HepG2 (cell line): ENCODE results near the gene ZNF503. TPM values are rescaled to one million over a fixed set of nuclear protein-coding genes. Genes with fewer than 3 reads are reported as not detected.
A peak's percentile ranks its signal among the peaks of the same experiment; 100 is the strongest.

Experiments
- ATAC-seq: fragments of 200-7000 bp; cut with Tn5 transposase; 3 replicates; pipeline ENCODE4 v1.9.1; 2020; ENCODE audit warnings: mild to moderate bottlenecking, moderate library complexity
- BruUV-seq: library from RNA; stranded (reverse); fragments of 400-500 nt; replicated peaks from 2 replicates; lab custom pipeline; 2021; lab: Mats Ljungman, UMichigan
- CTCF ChIA-PET: fragments of 300-600 bp; formaldehyde crosslinking; extraction: SDS; loops from one replicate; lab custom pipeline; 2021; ENCODE audit warnings: low total read pairs, inconsistent platforms, low intra/inter-chr PET ratio; lab: Yijun Ruan, JAX
- POLR2A ChIA-PET: fragments of 350-600 bp; sonication (Branson Sonifier 250); formaldehyde crosslinking; loops from one replicate; lab custom pipeline; 2020; ENCODE audit warnings: antibody characterized with exemption, inconsistent platforms; lab: Yijun Ruan, JAX
- DNase-seq: peaks from one replicate; pipeline ENCODE4 v3.0.0-alpha.2; 2015; ENCODE audit warnings: low spot score
- FAIRE-seq: peaks from 3 replicates; lab custom pipeline; 2011; peaks lifted over from hg19 to GRCh38; lab: Jason Lieb, UNC
- H2AFZ ChIP-seq: one replicate; pipeline ENCODE4 v1.6.1; 2011; ENCODE audit warnings: low read length, inconsistent platforms
- H3K27ac ChIP-seq: fragments of 300-600 bp; 3 replicates; pipeline ENCODE4 v1.8.0; 2011; ENCODE audit warnings: mixed run types, mild to moderate bottlenecking, mixed read lengths, low read length, inconsistent platforms; ENCODE audit not compliant: insufficient read depth; ENCODE audit errors: extremely low read length
- H3K27me3 ChIP-seq, 2 experiments: fragments of 200-600 bp in 1 of 2; 2 replicates in 1 of 2; 3 replicates in 1 of 2; pipeline versions ENCODE4 v1.6.0 to v1.8.0; 2011; ENCODE audit warnings: low read length in 2 of 2, mild to moderate bottlenecking in 2 of 2, moderate library complexity in 2 of 2, inconsistent platforms in 1 of 2; ENCODE audit not compliant: insufficient read depth in 2 of 2, control insufficient read depth in 1 of 2
- H3K36me3 ChIP-seq, 2 experiments: fragments of 200-600 bp in 1 of 2; replicated peaks in 1 of 2; 2 replicates in 1 of 2; 3 replicates in 1 of 2; pipeline versions ENCODE4 v1.5.1 to v1.8.0; 2011; ENCODE audit warnings: low read length in 2 of 2, inconsistent platforms in 1 of 2; ENCODE audit not compliant: insufficient read depth in 2 of 2, control insufficient read depth in 1 of 2
- H3K4me1 ChIP-seq: 2 replicates; pipeline ENCODE4 v1.5.1; 2012; ENCODE audit warnings: low read length, inconsistent platforms; ENCODE audit not compliant: insufficient read depth
- H3K4me2 ChIP-seq: 2 replicates; pipeline ENCODE4 v1.6.0; 2011; ENCODE audit warnings: low read depth, low read length, inconsistent platforms
- H3K4me3 ChIP-seq, 3 experiments: fragments of 200-600 bp in 1 of 3; sonication (generic), shearing (Covaris generic) in 1 of 3; replicated peaks in 1 of 3; 2 replicates each; pipeline ENCODE4 v1.5.1; 2011 to 2016; ENCODE audit warnings: low read length in 3 of 3, inconsistent platforms in 2 of 3, low read depth in 2 of 3, mild to moderate bottlenecking in 2 of 3, control low read depth in 1 of 3, mixed read lengths in 1 of 3; ENCODE audit not compliant: insufficient read depth in 1 of 3
- H3K79me2 ChIP-seq: one replicate; pipeline ENCODE4 v1.6.1; 2011; ENCODE audit warnings: low read length, inconsistent platforms; ENCODE audit not compliant: insufficient read depth
- H3K9ac ChIP-seq: 2 replicates; pipeline ENCODE4 v1.6.0; 2011; ENCODE audit warnings: mild to moderate bottlenecking, low read depth, low read length, inconsistent platforms; ENCODE audit not compliant: insufficient read depth
- H3K9me3 ChIP-seq: 2 replicates; pipeline ENCODE4 v1.5.1; 2012; ENCODE audit warnings: mild to moderate bottlenecking, low read length
- H4K20me1 ChIP-seq: 2 replicates; pipeline ENCODE4 v1.6.0; 2011; ENCODE audit warnings: inconsistent platforms, mild to moderate bottlenecking, low read length, moderate library complexity; ENCODE audit not compliant: insufficient read depth
- E2F1 ChIP-seq: sonication (generic); formaldehyde crosslinking; IDR thresholded peaks from 2 replicates; pipeline ENCODE4 v1.5.0; 2020; ENCODE audit warnings: missing genetic modification reagents
- ERF ChIP-seq: IDR thresholded peaks from 2 replicates; pipeline ENCODE4 v1.6.1; 2018; ENCODE audit warnings: missing biosample characterization, missing genetic modification reagents
- FOXA3 ChIP-seq: IDR thresholded peaks from 2 replicates; pipeline ENCODE4 v1.6.1; 2016; ENCODE audit warnings: missing genetic modification reagents, missing compliant biosample characterization
- KMT2A ChIP-seq: sonication (generic); formaldehyde crosslinking; IDR thresholded peaks from 2 replicates; pipeline ENCODE4 v1.4.0; 2020; ENCODE audit warnings: missing genetic modification reagents
- MED1 ChIP-seq: sonication (generic); formaldehyde crosslinking; IDR thresholded peaks from 2 replicates; pipeline ENCODE4 v1.4.0; 2020; ENCODE audit warnings: missing genetic modification reagents
- MED8 ChIP-seq: sonication (generic); formaldehyde crosslinking; IDR thresholded peaks from 2 replicates; pipeline ENCODE4 v1.8.1; 2023; ENCODE audit warnings: mild to moderate bottlenecking, missing genetic modification reagents; ENCODE audit not compliant: insufficient replicate concordance
- PATZ1 ChIP-seq: sonication (generic); formaldehyde crosslinking; IDR thresholded peaks from 2 replicates; pipeline ENCODE4 v1.4.0; 2020; ENCODE audit warnings: missing genetic modification reagents
- PAXIP1 ChIP-seq: sonication (generic); formaldehyde crosslinking; conservative IDR thresholded peaks from 2 replicates; pipeline ENCODE4 v1.4.0; 2020; ENCODE audit warnings: mild to moderate bottlenecking, missing genetic modification reagents, moderate library complexity
- POGZ ChIP-seq: sonication (generic); formaldehyde crosslinking; IDR thresholded peaks from 2 replicates; pipeline ENCODE4 v1.4.0; 2020; ENCODE audit warnings: mild to moderate bottlenecking, missing genetic modification reagents
- YEATS4 ChIP-seq: sonication (generic); formaldehyde crosslinking; IDR thresholded peaks from 2 replicates; pipeline ENCODE4 v1.4.0; 2020; ENCODE audit warnings: missing genetic modification reagents, borderline replicate concordance
- ZBTB38 ChIP-seq: sonication (generic); formaldehyde crosslinking; IDR thresholded peaks from 2 replicates; pipeline ENCODE4 v1.5.1; 2020; ENCODE audit warnings: mild to moderate bottlenecking, missing genetic modification reagents
- ZNF12 ChIP-seq: sonication (generic); formaldehyde crosslinking; IDR thresholded peaks from 2 replicates; pipeline ENCODE4 v1.5.0; 2020; ENCODE audit warnings: missing genetic modification reagents
- ZNF782 ChIP-seq: sonication (generic); formaldehyde crosslinking; IDR thresholded peaks from 2 replicates; pipeline ENCODE4 v1.4.0; 2020; ENCODE audit warnings: missing genetic modification reagents, mild to moderate bottlenecking, borderline replicate concordance
- WGBS: methylation state at CpG from one replicate; pipeline ENCODE4 v1.1.6; 2017; ENCODE audit warnings: low lambda C conversion rate; 5-methylcytosine and 5-hydroxymethylcytosine counted together
- in situ Hi-C: cut with HindIII; loops from 2 replicates; pipeline ENCODE4 v1.10.0; 2017; ENCODE audit warnings: low pct_unique_long_range_greater_than_20kb; ENCODE audit not compliant: extremely low pct_ligation_motif_present
- intact Hi-C: fragments of 100-400 bp; cut with micrococcal nuclease; formaldehyde crosslinking; loops from one replicate; pipeline ENCODE4 v1.10.0; 2022; ENCODE audit not compliant: unreplicated experiment
- polyA plus RNA-seq, 8 experiments: library from polyadenylated mRNA; depleted of rRNA in 3 of 8; stranded (reverse) in 7 of 8; unstranded in 1 of 8; fragments of >200 nt; fragmentation: Illumina TruSeq in 4 of 8; extraction: Trizol in 4 of 8; gene quantifications; 2 replicates each; pipeline versions ENCODE4 v1.2.1 to v1.2.3, GENCODE V29; 2011 to 2016; ENCODE audit warnings: low read depth in 4 of 8, missing spikeins in 1 of 8, mixed read lengths in 1 of 8; ENCODE audit not compliant: insufficient read depth in 1 of 8
- total RNA-seq, 5 experiments: library from RNA; depleted of rRNA; stranded (reverse); fragments of >200 nt; fragmentation: Illumina TruSeq; extraction: Trizol; gene quantifications; 2 replicates each; pipeline ENCODE4 v1.2.3, GENCODE V29; 2016; ENCODE audit warnings: low read depth in 1 of 5

Gene ZNF503
- total and polyA plus RNA-seq, 2 of the 13 experiments (the other 11 are each of a cell fraction or from before 2014, with no cell fraction given) = 2.7 to 8.3 TPM

- peak overlapping the region; percentile 92 for H3K27ac ChIP-seq
- H3K36me3 ChIP-seq = no peaks in the 10 kb centered on the region
Observed at GRCh38 chr10:75433216-75433615, 31.7 kb upstream of the ZNF503 start.

GRCh38 chr10:75432763-75433162, 31.2 kb upstream of the ZNF503 start:
- Histone ChIP-seq H3K4me2 (peak overlapping the region; percentile 97), H3K4me1 (peaks cover 90% of the 10 kb centered on the region), H3K9me3 (no peaks in the 10 kb centered on the region), H3K27me3 (no peaks in the 10 kb centered on the region), H3K27ac (peak overlapping the region; percentile 92), H3K36me3 (no peaks in the 10 kb centered on the region), H3K9ac (peak overlapping the region; percentile 91), H2AFZ (peak overlapping the region; percentile 15), H4K20me1 (no peaks in the 10 kb centered on the region), H3K79me2 (peaks cover 21% of the 10 kb centered on the region), H3K4me3 (peak overlapping the region; percentile 77 to 95 (median 79))
- intact Hi-C loops = loop anchor here (5.0 to 10.0 kb wide), 2 partner anchors 65 to 92 kb away; no protein-coding TSS in a partner anchor
- ATAC-seq (peak; percentile 33), DNase-seq (peak; percentile 59), FAIRE-seq (peak; percentile 93)
- no TSS peak for BruUV-seq
- ChIA-PET CTCF (no interaction called here), POLR2A (interaction anchor here (0.7 to 12.3 kb wide), 13 partner anchors 9 to 618 kb away, joined by 3 to 219 read pairs (median 4); partner anchors contain the start of gene ZNF503)
- in situ Hi-C loops = loop anchor here (5.0 kb wide), 1 partner anchor 65 kb away; no protein-coding TSS in a partner anchor
- 0% methylated on average over 5 of the region's 5 CpGs for WGBS
- TF ChIP-seq KMT2A (CRISPR knock-in tag) = peak; percentile 63; the same call in 1 of the 2 replicates
- no peak for TF ChIP-seq YEATS4
- peak; percentile 72 for TF ChIP-seq PATZ1
- TF ChIP-seq MED1 (CRISPR knock-in tag) = peak; percentile 18; the same call in 1 of the 2 replicates
- no peak for TF ChIP-seq ZNF12 (CRISPR knock-in tag)
- TF ChIP-seq FOXA3 (CRISPR knock-in tag) = no peak
- TF ChIP-seq PAXIP1 (CRISPR knock-in tag) = peak; percentile 64
- no peak for TF ChIP-seq E2F1 (CRISPR knock-in tag)

More at GRCh38 chr10:75433216-75433615, 31.7 kb upstream of the ZNF503 start:
- ATAC-seq (no peak), FAIRE-seq (peak; percentile 8), DNase-seq (no peak)
- Histone ChIP-seq H3K27me3 (no peaks in the 10 kb centered on the region), H4K20me1 (no peaks in the 10 kb centered on the region), H2AFZ (peak overlapping the region; percentile 15), H3K9ac (peak overlapping the region; percentile 91), H3K4me1 (peaks cover 90% of the 10 kb centered on the region), H3K79me2 (peaks cover 21% of the 10 kb centered on the region)
- WGBS = 43% methylated on average over 8 of the region's 8 CpGs
- intact Hi-C loops (loop anchor here (5.0 to 10.0 kb wide), 2 partner anchors 64 to 92 kb away; no protein-coding TSS in a partner anchor), in situ Hi-C loops (loop anchor here (5.0 kb wide), 1 partner anchor 64 kb away; no protein-coding TSS in a partner anchor)
- no TSS peak for BruUV-seq
- TF ChIP-seq MED8 (CRISPR knock-in tag) (peak; percentile 10), ZBTB38 (CRISPR knock-in tag) (no peak), POGZ (peak; percentile 4; the same call in 1 of the 2 replicates), ZNF782 (peak; percentile 19; the same call in 1 of the 2 replicates), ERF (CRISPR knock-in tag) (0 out of 2 replicates have a peak, but pooled peaks have one; percentile 16)
- TF ChIP-seq, all 625 proteins: peak for 4
- Histone ChIP-seq H3K4me3 (peak overlapping the region; percentile 77 to 95 (median 79); a peak in 5 of 6 replicates), H3K9me3 (no peaks in the 10 kb centered on the region), H3K4me2 (peak overlapping the region; percentile 97)
- POLR2A ChIA-PET = interaction anchor here (1.1 to 12.3 kb wide), 10 partner anchors 24 to 618 kb away, joined by 3 to 219 read pairs (median 4); partner anchors contain the start of gene ZNF503
- CTCF ChIA-PET = no interaction called here
